GM12874 (cell line): ENCODE measurements around the gene ARHGEF16.

Experiments
- CTCF ChIP-seq: IDR thresholded peaks from 2 replicates; pipeline ENCODE4 v1.5.1; 2011; ENCODE audit warnings: low read depth, mild to moderate bottlenecking, control low read depth, low read length, moderate library complexity; ENCODE audit not compliant: insufficient read depth

Gene ARHGEF16

GRCh38 chr1:3506041-3506440 is 51.6 kb downstream of the ARHGEF16 start:
- TF ChIP-seq CTCF: no peak

DNA sequence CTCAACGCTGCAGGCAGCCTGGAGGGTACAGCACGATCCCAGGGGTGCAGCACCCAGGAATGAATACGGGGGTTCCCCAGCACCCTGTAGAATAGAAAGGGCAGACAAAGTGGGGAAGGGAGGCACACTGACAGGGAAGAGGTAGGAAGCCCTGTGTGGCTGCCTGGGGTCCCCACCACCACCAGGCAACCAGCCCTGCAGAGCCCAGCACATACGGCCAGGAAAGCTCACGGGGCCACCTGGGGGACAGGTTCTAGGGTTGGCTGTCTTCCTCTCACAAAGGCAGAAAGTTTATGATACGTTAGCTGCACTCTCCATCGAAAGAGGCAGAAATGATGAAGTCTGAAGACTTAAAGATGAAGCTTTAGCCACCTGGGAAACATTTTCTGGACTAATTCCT is 52.5 kb downstream of the ARHGEF16 start:
- no peak for TF ChIP-seq CTCF

DNA sequence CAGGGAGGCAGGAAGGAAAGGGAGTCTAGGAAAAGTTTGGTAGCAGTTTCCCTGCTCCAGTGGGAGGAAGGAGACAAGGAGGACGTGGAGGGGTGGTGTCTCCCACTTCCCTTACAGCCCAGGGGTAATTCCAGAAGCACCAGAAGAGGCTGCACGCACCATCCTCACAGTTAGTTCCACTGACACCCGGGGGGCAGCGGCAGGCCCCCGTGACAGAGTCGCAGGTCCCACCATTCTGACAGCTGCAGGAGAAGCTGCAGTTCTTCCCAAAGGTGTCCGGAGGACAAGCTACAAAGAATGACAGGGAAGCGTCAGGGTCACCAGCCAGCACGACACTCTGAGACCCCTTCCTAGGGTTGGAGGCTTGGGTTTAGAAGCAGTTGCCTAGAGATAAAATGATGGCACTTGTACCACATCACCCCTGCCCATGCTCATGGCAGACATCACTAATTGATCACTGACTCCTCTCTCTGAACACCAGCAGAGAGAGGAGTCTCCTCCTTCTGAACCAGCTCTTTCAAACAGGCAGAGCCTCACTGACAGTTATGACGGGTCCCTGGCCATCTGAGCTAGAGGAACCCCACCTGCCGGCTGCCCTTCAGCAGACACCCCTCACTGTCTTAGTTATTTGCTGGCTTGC is 53.3 kb downstream of the ARHGEF16 start:
- no peak for TF ChIP-seq CTCF

DNA sequence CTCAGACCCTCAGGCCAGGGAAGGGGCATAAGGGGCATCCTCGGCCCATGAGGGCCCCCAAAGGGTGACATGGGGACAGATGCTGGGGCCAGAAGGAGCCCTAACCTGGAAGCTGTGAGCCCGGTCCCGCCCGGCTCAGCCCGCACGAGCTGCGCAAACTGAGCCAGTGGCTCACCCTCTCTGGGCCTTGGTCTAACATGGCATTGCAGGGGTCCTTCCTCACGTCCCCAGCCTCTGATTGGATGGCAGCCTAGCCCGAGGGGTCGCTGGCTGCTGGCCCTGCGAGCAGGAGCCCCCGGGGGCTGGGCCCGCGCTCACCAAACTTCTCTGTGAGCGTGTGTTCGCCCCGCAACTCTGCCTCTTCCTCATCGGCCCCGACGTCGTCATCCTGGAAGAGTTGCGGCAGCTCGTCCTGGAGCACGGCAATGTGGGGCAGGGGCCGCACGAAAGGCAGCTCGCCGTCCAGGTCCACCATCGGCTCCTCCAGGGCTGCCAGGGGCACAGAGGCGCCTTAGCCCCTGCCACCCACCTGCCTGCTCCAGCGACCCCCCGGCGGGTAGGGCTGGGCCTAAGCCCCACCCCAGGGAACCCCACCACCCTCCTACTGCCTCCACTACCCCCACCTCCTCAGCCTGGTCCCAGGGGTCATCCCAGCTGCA is 54.4 kb downstream of the ARHGEF16 start:
- no peak for TF ChIP-seq CTCF

- TF ChIP-seq CTCF: no peak
These were observed 55.3 kb downstream of the ARHGEF16 start for GRCh38 chr1:3509721-3510120.

DNA sequence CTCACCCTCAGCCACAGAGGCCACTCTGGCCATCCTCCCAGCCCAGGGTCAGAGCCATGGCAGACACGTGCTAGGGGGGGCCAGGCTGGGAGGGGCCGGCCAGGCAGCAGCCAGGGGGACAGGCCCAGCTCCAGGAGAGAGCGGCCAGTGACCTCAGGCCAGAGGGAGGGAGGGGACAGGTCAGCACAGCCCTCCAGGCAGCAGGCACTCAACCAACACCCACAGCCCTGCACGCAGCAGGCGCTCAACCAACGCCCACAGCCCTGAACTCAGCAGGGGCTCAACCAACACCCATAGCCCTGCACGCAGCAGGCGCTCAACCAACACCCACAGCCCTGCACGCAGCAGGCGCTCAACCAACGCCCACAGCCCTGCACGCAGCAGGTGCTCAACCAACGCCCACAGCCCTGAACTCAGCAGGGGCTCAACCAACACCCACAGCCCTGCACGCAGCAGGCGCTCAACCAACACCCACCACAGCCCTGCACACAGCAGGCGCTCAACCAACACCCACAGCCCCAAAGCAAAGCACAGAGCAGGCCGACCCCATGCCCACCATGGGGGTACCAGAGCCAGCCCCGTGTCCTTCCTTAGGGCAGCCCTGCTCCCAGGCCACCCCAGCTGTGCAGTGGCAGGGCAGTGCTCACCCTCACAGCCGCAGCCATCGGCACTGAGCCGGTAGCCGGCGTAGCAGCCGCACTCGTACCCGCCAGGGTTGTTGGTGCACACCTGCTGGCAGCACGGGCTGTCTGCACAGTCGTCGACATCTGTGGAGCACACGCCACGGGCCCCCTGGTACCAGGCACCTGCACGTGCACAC is 55.9 kb downstream of the ARHGEF16 start:
- TF ChIP-seq CTCF: no peak

GRCh38 chr1:3510956-3511250 is 56.4 kb downstream of the ARHGEF16 start:
- TF ChIP-seq CTCF: no peak
